Myocyte (in vitro differentiated cells): ENCODE results near the gene RNPEP. TPM values are rescaled to one million over a fixed set of nuclear protein-coding genes. Genes with fewer than 3 reads are reported as not detected.
"Not testable (repeated sequence)": the region's sequence is repeated elsewhere in the genome, so short reads cannot be mapped to it uniquely, and the experiment has no call there.

Experiments
- DNase-seq: peaks from one replicate; pipeline ENCODE4 v3.0.0-alpha.2; 2012; ENCODE audit warnings: low read depth
- polyA plus RNA-seq: library from polyadenylated mRNA; unstranded; fragments of >200 nt; gene quantifications from one replicate; pipeline ENCODE4 v1.2.1, GENCODE V29; 2012; ENCODE audit warnings: missing spikeins
- total RNA-seq: library from RNA; depleted of rRNA; stranded (reverse); fragments of >200 nt; gene quantifications from 2 replicates; pipeline ENCODE4 v1.2.3, GENCODE V29; 2014

The RNPEP gene
- 28.1 and 33.1 TPM in 2 replicates for total RNA-seq
- polyA plus RNA-seq = 35.1 TPM

GRCh38 chr1:201982623-201983379 lies at the start of gene RNPEP:
RNPEP (plus strand) TSS chr1:201982648; CDS start chr1:201982667, 19 bp downstream.
- DNase-seq = peak; percentile 80

- DNase-seq = peak; percentile 43
Observed at GRCh38 chr1:201933840-201934430, 48.5 kb upstream of the RNPEP start.

GRCh38 chr1:201937624-201938213 lies 44.7 kb upstream of the RNPEP start:
- DNase-seq = peak; percentile 27

- DNase-seq = peak; percentile 51
Observed at GRCh38 chr1:201938440-201939035, 43.9 kb upstream of the RNPEP start.

- no peak for DNase-seq
Observed at GRCh38 chr1:201939148-201939547, 43.3 kb upstream of the RNPEP start.

DNA sequence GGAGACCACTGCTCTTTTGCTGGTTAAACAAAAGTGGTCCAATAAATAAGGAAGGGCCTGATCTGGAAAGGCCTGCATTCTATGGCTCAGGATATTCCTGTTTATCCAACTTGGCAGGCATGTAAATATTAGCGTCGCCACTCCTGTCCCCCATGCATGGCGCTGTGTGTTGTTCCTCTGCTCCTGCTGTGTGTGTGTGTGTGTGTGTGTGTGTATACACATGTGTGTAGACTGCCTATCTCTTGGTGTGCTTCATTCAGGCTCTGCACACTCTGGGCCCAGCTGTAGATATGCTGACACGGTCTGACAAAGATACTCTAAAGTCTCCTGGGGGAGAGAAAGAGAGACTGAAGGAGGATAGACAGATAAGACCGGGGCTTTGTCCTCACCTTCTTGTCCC lies 42.9 kb upstream of the RNPEP start:
- DNase-seq = no peak

DNA sequence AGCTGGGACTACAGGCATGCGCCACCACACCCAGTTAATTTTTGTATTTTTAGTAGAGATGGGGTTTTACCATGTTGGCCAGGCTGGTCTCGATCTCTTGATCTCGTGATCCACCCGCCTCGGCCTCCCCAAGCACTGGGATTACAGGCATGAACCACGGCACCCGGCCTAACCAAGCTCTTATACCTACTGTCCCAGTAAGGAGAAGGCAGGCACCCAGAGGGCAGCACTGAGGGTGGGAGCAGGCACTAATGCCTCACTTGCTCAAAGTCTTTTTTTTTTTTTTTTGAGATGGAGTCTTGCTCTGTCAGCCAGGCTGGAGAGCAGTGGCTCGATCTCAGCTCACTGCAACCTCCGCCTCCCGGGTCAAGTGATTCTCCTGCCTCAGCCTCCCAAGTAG lies 42.1 kb upstream of the RNPEP start:
- DNase-seq = not testable (repeated sequence)

DNA sequence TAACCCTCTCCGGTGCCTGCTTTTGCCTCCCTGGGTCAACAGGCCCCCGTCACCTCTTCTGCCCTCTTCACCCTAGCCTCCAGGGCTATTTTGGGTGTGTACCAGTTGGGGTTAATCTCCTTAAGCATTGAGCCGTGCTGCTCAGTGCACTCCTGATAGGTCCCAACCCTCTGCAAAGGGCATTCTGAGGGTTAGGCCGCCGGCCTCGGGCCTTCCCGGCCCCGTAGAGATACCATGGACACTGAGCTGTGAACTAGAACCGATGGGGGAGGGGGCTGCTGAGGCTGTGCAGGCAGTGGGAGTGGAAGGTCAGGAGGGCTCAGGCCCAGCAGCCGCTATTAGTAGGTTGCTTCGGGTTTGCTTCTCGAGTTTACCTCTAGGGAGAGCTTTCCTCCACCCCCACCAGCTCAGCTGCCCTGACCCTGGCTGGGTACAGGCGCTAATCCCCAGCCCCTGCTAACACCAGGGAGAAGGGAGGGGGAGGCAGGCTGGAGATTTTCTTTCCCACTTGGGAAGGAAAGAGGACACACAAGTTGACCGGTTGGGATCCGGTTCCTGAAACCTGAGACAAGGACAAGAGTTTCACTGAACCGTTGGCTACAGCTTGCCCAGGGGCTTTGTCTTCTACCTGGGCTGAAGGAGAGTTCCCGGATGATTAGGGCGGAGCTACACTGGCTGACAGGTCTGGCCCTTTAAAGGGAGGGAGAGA lies 40.9 kb upstream of the RNPEP start:
- no peak for DNase-seq

GRCh38 chr1:201942129-201942495 lies 40.3 kb upstream of the RNPEP start:
- DNase-seq = no peak

DNA sequence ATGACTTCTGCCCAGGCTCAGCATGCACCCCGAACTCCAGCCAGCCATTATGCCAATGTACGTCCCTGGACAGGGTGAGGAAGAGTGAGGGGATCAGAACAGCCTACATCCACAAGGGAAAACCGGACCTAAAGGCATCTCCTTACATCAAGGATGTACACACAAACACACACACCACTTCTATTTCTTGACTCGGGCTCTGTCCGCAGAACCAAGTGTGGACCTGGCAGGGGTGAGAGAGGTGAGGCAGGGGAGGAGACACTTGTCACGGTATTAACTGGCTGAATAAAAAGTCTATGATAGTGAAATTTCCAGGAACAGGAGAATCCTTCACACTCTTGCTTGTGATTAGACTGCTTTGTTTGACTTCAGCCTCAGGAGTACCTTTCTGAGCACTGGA lies 38.4 kb upstream of the RNPEP start:
- DNase-seq = no peak

GRCh38 chr1:201944639-201945038 lies 37.8 kb upstream of the RNPEP start:
- DNase-seq = no peak

GRCh38 chr1:201945157-201945556 lies 37.3 kb upstream of the RNPEP start:
- DNase-seq = no peak

DNA sequence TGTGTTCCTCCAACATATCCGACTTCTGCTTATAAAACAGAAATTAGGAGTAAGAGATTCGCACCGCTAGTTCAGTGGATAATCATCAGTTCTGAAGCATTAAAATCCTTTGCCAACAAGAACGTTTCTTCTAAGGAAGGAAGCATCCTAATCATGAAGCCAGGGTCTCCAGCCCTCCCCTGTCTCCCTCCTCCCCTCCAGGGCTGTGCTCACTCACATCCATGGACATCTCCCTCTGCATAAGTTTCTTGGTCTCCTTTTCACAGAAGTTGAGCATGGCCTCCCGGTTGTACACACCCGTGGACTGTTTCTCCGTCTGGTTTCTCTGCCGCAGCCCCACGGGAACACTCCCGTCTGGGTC lies 36.6 kb upstream of the RNPEP start:
- no peak for DNase-seq

- peak; percentile 89 for DNase-seq
Observed at GRCh38 chr1:201946224-201946908, 36.1 kb upstream of the RNPEP start, which contains the start of gene LMOD1. LMOD1 (minus strand) TSS chr1:201946548; CDS start chr1:201946340, 208 bp downstream.

DNA sequence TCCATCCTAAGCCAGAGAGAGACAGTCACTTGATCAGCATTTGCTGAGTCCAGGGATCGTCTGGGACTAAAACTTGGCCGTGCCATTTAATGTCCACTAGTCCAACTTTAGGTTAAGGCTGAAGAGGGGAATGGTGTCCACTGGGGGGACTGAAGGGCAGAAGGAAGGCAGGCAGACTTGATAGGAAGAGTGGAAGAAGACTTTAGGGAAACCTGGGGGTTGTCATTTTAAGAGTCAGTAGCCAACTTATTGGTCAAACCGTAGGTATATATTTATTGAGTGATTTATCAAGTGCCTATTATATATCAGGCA lies 34.8 kb upstream of the RNPEP start:
- no peak for DNase-seq

GRCh38 chr1:201949491-201949890 lies 33.0 kb upstream of the RNPEP start:
- DNase-seq = no peak

DNA sequence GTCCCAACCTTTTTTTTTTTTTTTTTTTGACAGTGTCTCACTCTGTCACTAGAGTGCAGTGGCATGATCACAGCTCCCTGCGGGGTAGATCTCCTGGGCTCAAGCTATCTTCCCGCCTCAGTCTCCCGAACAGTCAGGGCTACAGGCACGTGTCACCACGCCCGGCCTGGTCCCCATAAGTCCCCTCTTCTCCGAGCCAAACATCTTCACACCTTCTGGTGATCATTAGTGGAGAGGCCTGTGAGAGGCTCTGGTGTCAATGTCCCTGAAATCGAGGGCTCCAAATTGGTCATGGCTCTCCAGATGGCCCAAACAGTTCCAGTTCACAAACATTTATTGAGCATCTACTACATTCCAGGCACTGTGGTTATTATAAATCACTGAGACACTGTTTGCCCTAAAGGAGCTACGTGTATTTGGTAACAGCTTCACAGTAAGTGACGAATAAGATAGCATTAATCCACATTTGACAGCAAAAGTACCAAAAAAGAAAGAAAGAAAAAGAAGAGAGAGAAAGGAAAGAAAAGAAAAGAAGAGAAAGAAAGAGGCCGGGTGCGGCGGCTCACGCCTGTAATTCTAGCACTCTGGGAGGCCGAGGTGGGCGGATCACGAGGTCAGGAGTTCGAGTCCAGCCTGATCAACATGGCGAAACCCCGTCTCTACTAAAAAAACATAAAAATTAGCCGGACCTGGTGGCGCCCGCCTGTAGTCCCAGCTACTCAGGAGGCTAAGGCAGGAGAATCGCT lies 28.0 kb upstream of the RNPEP start:
- no peak for DNase-seq

DNA sequence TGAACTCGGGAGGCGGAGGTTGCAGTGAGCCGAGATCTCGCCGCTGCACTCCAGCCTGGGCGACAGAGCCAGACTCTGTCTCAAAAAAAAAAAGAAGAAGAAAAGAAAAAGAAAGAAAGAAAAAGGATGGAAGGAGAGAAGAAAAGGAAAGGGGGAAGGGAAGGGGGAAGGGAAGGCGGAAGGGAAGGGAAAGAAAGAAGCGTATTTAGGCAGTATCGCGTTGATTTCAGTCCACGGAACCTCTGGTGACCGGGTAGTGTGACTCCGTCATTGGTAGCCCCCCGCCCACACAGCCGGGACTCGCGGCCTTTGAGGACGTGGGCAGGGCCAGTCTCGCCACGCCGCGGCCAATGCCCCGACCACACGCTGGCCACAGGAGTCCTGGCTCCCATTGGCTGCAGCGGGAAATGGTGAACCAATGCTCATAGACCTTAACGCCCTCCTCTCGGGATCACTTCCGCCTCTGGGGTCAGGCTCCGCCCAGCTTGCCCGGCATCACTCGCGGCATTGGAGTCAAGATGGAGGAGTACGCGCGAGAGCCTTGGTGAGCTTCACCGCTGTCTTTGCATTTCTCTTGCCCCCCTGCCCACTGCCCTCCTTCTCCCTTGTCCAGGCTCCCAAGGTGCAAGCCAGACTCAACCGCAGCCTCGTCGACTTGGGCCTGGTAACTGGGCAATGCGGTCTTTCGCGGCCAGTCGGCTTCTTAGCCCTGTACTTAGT lies 27.3 kb upstream of the RNPEP start, which contains the start of gene TIMM17A:
TIMM17A (plus strand) TSS at position 495 of the 720 bp plus-strand sequence; CDS start at position 519, 24 bp downstream.
- DNase-seq = peak; percentile 99

GRCh38 chr1:201955729-201956143 lies 26.7 kb upstream of the RNPEP start:
- DNase-seq = no peak

DNA sequence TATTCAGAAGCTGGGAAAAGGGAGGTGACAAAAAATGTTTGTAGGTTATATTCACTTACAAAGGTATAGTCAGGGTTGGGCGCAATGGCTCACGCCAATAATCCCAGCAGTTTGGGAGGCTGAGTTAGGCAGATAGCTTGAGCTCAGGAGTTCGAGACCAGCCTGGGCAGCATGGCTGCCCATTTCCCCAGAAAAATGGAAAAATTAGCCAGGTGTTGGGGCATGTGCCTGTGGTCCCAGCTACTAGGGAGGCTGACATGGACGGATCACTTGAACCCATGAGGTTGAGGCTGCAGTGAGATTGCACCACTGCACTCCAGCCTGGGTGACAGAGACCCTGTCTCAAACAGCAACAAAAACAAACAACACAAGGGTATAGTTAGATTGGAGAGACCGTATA lies 24.1 kb upstream of the RNPEP start:
- no peak for DNase-seq
